ENCODE results near the gene JMJD8.

JMJD8 gene

GRCh38 chr16:708019-708418, 23.9 kb upstream of the JMJD8 start:
- H3K4me3 ChIP-seq (ENCODE audit: low read length), result no peak overlapping the region
- no peak overlapping the region for H3K4me2 ChIP-seq (ENCODE audit: low read length)
- H3K4me1 ChIP-seq (ENCODE audit: control insufficient read depth, low read depth, low read length), result no peaks in the 10 kb centered on the region
- H4K8ac ChIP-seq (ENCODE audit: low read depth, low read length), result no peak overlapping the region
- no peak overlapping the region for H2BK15ac ChIP-seq (replicated peaks; ENCODE audit: low read depth)
- no peaks in the 10 kb centered on the region for H3K79me1 ChIP-seq (ENCODE audit: low read length)
- no peak overlapping the region for H2BK5ac ChIP-seq (ENCODE audit: low read length)
- no peak overlapping the region for H2AK5ac ChIP-seq (ENCODE audit: low read length)
- H3K79me2 ChIP-seq (ENCODE audit: control insufficient read depth, insufficient read depth, low read length), result no peaks in the 10 kb centered on the region
- no peak overlapping the region for H3K56ac ChIP-seq (ENCODE audit: low read length)
- no peak overlapping the region for H3K9ac ChIP-seq (ENCODE audit: low read length)
- no peak overlapping the region for H4K5ac ChIP-seq (ENCODE audit: low read length)
- H3K27ac ChIP-seq (ENCODE audit: low read depth, low read length), result no peak overlapping the region
- DNase-seq, result no peak
- no peak overlapping the region for H3K18ac ChIP-seq (ENCODE audit: low read length)
- H3K36me3 ChIP-seq (ENCODE audit: control insufficient read depth, insufficient read depth, low read length), result no peaks in the 10 kb centered on the region
- H3K27me3 ChIP-seq (ENCODE audit: insufficient read depth, low read length, poor library complexity), result peaks cover 23% of the 10 kb centered on the region
- no peak overlapping the region for H3K4ac ChIP-seq (ENCODE audit: low read depth, low read length)
- WGBS (ENCODE audit: extremely low coverage, insufficient coverage, low lambda C conversion rate), result no CpG with 5 or more reads among the region's 3 CpGs
- no peak overlapping the region for H2BK120ac ChIP-seq (ENCODE audit: low read depth, low read length)
- H3K23ac ChIP-seq (ENCODE audit: low read length), result no peak overlapping the region

- Histone ChIP-seq H3K4ac (ENCODE audit: low read depth, low read length) (no peak overlapping the region), H2BK120ac (ENCODE audit: low read depth, low read length) (no peak overlapping the region), H3K4me1 (ENCODE audit: control insufficient read depth, low read depth, low read length) (no peaks in the 10 kb centered on the region), H3K9ac (ENCODE audit: low read length) (no peak overlapping the region), H2AK5ac (ENCODE audit: low read length) (no peak overlapping the region), H3K4me2 (ENCODE audit: low read length) (no peak overlapping the region), H3K56ac (ENCODE audit: low read length) (no peak overlapping the region), H3K18ac (ENCODE audit: low read length) (no peak overlapping the region), H4K8ac (ENCODE audit: low read depth, low read length) (no peak overlapping the region), H3K27me3 (ENCODE audit: insufficient read depth, low read length, poor library complexity) (peaks cover 27% of the 10 kb centered on the region), H2BK5ac (ENCODE audit: low read length) (no peak overlapping the region), H2BK15ac (replicated peaks; ENCODE audit: low read depth) (no peak overlapping the region), H3K79me1 (ENCODE audit: low read length) (no peaks in the 10 kb centered on the region), H3K79me2 (ENCODE audit: control insufficient read depth, insufficient read depth, low read length) (no peaks in the 10 kb centered on the region), H3K23ac (ENCODE audit: low read length) (no peak overlapping the region), H3K36me3 (ENCODE audit: control insufficient read depth, insufficient read depth, low read length) (no peaks in the 10 kb centered on the region), H3K27ac (ENCODE audit: low read depth, low read length) (no peak overlapping the region), H3K4me3 (ENCODE audit: low read length) (no peak overlapping the region), H4K5ac (ENCODE audit: low read length) (no peak overlapping the region)
- WGBS (ENCODE audit: extremely low coverage, insufficient coverage, low lambda C conversion rate), result no CpG with 5 or more reads among the region's 14 CpGs
- no peak for DNase-seq
These were observed 23.0 kb upstream of the JMJD8 start for GRCh38 chr16:707062-707538.

- no peak overlapping the region for H2BK120ac ChIP-seq (ENCODE audit: low read depth, low read length)
- no peak for DNase-seq
- no peaks in the 10 kb centered on the region for H3K4me1 ChIP-seq (ENCODE audit: control insufficient read depth, low read depth, low read length)
- no CpG with 5 or more reads among the region's 49 CpGs for WGBS (ENCODE audit: extremely low coverage, insufficient coverage, low lambda C conversion rate)
- no peak overlapping the region for H3K4me3 ChIP-seq (ENCODE audit: low read length)
- H3K27me3 ChIP-seq (ENCODE audit: insufficient read depth, low read length, poor library complexity), result peaks cover 32% of the 10 kb centered on the region
- H3K79me1 ChIP-seq (ENCODE audit: low read length), result no peaks in the 10 kb centered on the region
- no peak overlapping the region for H3K9ac ChIP-seq (ENCODE audit: low read length)
- H2BK15ac ChIP-seq (replicated peaks; ENCODE audit: low read depth), result no peak overlapping the region
- no peak overlapping the region for H3K18ac ChIP-seq (ENCODE audit: low read length)
- no peak overlapping the region for H3K23ac ChIP-seq (ENCODE audit: low read length)
- H4K5ac ChIP-seq (ENCODE audit: low read length), result no peak overlapping the region
- H3K56ac ChIP-seq (ENCODE audit: low read length), result no peak overlapping the region
- H3K4ac ChIP-seq (ENCODE audit: low read depth, low read length), result no peak overlapping the region
- H2BK5ac ChIP-seq (ENCODE audit: low read length), result no peak overlapping the region
- no peak overlapping the region for H2AK5ac ChIP-seq (ENCODE audit: low read length)
- H3K36me3 ChIP-seq (ENCODE audit: control insufficient read depth, insufficient read depth, low read length), result no peaks in the 10 kb centered on the region
- H3K4me2 ChIP-seq (ENCODE audit: low read length), result no peak overlapping the region
- H3K27ac ChIP-seq (ENCODE audit: low read depth, low read length), result no peak overlapping the region
- H4K8ac ChIP-seq (ENCODE audit: low read depth, low read length), result no peak overlapping the region
- no peaks in the 10 kb centered on the region for H3K79me2 ChIP-seq (ENCODE audit: control insufficient read depth, insufficient read depth, low read length)
These were observed 22.3 kb upstream of the JMJD8 start for GRCh38 chr16:706189-707061.

- H3K4me3 ChIP-seq (ENCODE audit: low read length), result no peak within 1 kb of the TSS
- peak within 1 kb of the TSS; percentile 11 for H3K9ac ChIP-seq (ENCODE audit: low read length)
- no peak within 1 kb of the TSS for H3K56ac ChIP-seq (ENCODE audit: low read length)
- H3K23ac ChIP-seq (ENCODE audit: low read length), result no peak within 1 kb of the TSS
- H4K5ac ChIP-seq (ENCODE audit: low read length), result no peak within 1 kb of the TSS
- H3K79me2 ChIP-seq (ENCODE audit: control insufficient read depth, insufficient read depth, low read length), result no peaks in the 10 kb centered on the region
- H2AK5ac ChIP-seq (ENCODE audit: low read length), result no peak within 1 kb of the TSS
- H2BK120ac ChIP-seq (ENCODE audit: low read depth, low read length), result no peak within 1 kb of the TSS
- no peak within 1 kb of the TSS for H4K8ac ChIP-seq (ENCODE audit: low read depth, low read length)
- no peak within 1 kb of the TSS for H3K18ac ChIP-seq (ENCODE audit: low read length)
- no peak within 1 kb of the TSS for H2BK5ac ChIP-seq (ENCODE audit: low read length)
- no peak for DNase-seq
- H3K79me1 ChIP-seq (ENCODE audit: low read length), result no peaks in the 10 kb centered on the region
- H3K27ac ChIP-seq (ENCODE audit: low read depth, low read length), result no peak within 1 kb of the TSS
- H3K4me2 ChIP-seq (ENCODE audit: low read length), result peak within 1 kb of the TSS; percentile 18
- H3K36me3 ChIP-seq (ENCODE audit: control insufficient read depth, insufficient read depth, low read length), result no peaks in the 10 kb centered on the region
- no peaks in the 10 kb centered on the region for H3K4me1 ChIP-seq (ENCODE audit: control insufficient read depth, low read depth, low read length)
- WGBS (ENCODE audit: extremely low coverage, insufficient coverage, low lambda C conversion rate), result no CpG with 5 or more reads among the region's 115 CpGs
- no peak within 1 kb of the TSS for H3K4ac ChIP-seq (ENCODE audit: low read depth, low read length)
- H2BK15ac ChIP-seq (replicated peaks; ENCODE audit: low read depth), result no peak within 1 kb of the TSS
- peaks cover 38% of the 10 kb centered on the region for H3K27me3 ChIP-seq (ENCODE audit: insufficient read depth, low read length, poor library complexity)
These were observed 21.5 kb upstream of the JMJD8 start, which contains the start of gene FBXL16 for GRCh38 chr16:705431-706188. TSS of gene FBXL16 (minus strand) at chr16:705801. CDS start at chr16:697405, 8,396 bp downstream.

- Histone ChIP-seq H2BK120ac (ENCODE audit: low read depth, low read length) (no peak overlapping the region), H3K36me3 (ENCODE audit: control insufficient read depth, insufficient read depth, low read length) (no peaks in the 10 kb centered on the region), H2BK5ac (ENCODE audit: low read length) (no peak overlapping the region), H4K5ac (ENCODE audit: low read length) (no peak overlapping the region), H3K79me1 (ENCODE audit: low read length) (no peaks in the 10 kb centered on the region), H3K56ac (ENCODE audit: low read length) (no peak overlapping the region), H3K4me3 (ENCODE audit: low read length) (no peak overlapping the region), H3K4ac (ENCODE audit: low read depth, low read length) (no peak overlapping the region), H4K8ac (ENCODE audit: low read depth, low read length) (no peak overlapping the region), H2BK15ac (replicated peaks; ENCODE audit: low read depth) (no peak overlapping the region), H3K23ac (ENCODE audit: low read length) (no peak overlapping the region), H2AK5ac (ENCODE audit: low read length) (no peak overlapping the region), H3K27me3 (ENCODE audit: insufficient read depth, low read length, poor library complexity) (peaks cover 38% of the 10 kb centered on the region), H3K9ac (ENCODE audit: low read length) (no peak overlapping the region), H3K79me2 (ENCODE audit: control insufficient read depth, insufficient read depth, low read length) (no peaks in the 10 kb centered on the region), H3K18ac (ENCODE audit: low read length) (no peak overlapping the region), H3K4me1 (ENCODE audit: control insufficient read depth, low read depth, low read length) (no peaks in the 10 kb centered on the region), H3K27ac (ENCODE audit: low read depth, low read length) (no peak overlapping the region), H3K4me2 (ENCODE audit: low read length) (no peak overlapping the region)
- no CpG with 5 or more reads among the region's 50 CpGs for WGBS (ENCODE audit: extremely low coverage, insufficient coverage, low lambda C conversion rate)
- DNase-seq, result no peak
These were observed 20.6 kb upstream of the JMJD8 start for GRCh38 chr16:704552-705380.

Measured in mesendoderm (in vitro differentiated cells).